Urinary bladder (tissue), 4 donors: Measurements from ENCODE around the gene VPS26A. TPM values are rescaled to one million over a fixed set of nuclear protein-coding genes. Genes with fewer than 3 reads are reported as not detected.
A peak's percentile ranks its signal among the peaks of the same experiment; 100 is the strongest.

Experiments
- DNase-seq: peaks from one replicate; pipeline ENCODE4 v3.0.0-alpha.2; 2015; ENCODE audit errors: extremely low spot score
- H3K27ac ChIP-seq: one replicate; pipeline ENCODE4 v1.5.1; 2013; ENCODE audit warnings: low read depth, mild to moderate bottlenecking, moderate library complexity
- H3K36me3 ChIP-seq: one replicate; pipeline ENCODE4 v1.6.1; 2013; ENCODE audit warnings: mild to moderate bottlenecking, moderate library complexity; ENCODE audit not compliant: insufficient read depth
- H3K4me1 ChIP-seq: one replicate; pipeline ENCODE4 v1.6.1; 2013; ENCODE audit warnings: mild to moderate bottlenecking, moderate library complexity; ENCODE audit not compliant: insufficient read depth
- H3K4me3 ChIP-seq: one replicate; pipeline ENCODE4 v1.5.1; 2013; ENCODE audit warnings: low read depth, low read length
- WGBS: extraction: QIAGEN DNeasy Blood & Tissue Kit; methylation state at CpG from one replicate; pipeline ENCODE4 v1.1.7; 2013; 5-methylcytosine and 5-hydroxymethylcytosine counted together
- polyA plus RNA-seq: library from polyadenylated mRNA; stranded (reverse); fragments of 200-250 nt; gene quantifications from one replicate; pipeline ENCODE4 v1.2.3, GENCODE V29; 2013
- total RNA-seq: library from RNA; depleted of rRNA; stranded (reverse); fragments of >200 nt; gene quantifications from one replicate; pipeline ENCODE4 v1.2.3, GENCODE V29; 2014
- donor health status: healthy with polysubstance abuse.
- donor health status: healthy.

The VPS26A gene
- total RNA-seq (55.6 TPM), polyA plus RNA-seq (33.7 TPM)

- Histone ChIP-seq H3K4me1 (no peaks in the 10 kb centered on the region), H3K4me3 (peak within 1 kb of the TSS; percentile 81), H3K36me3 (no peaks in the 10 kb centered on the region), H3K27ac (peak within 1 kb of the TSS; percentile 95)
- peak; percentile 93 for DNase-seq
- WGBS: under 1% methylated on average over 82 of the region's 82 CpGs
Measured at GRCh38 chr10:69123747-69124562, at the start of gene VPS26A. TSS of gene VPS26A (plus strand) at chr10:69124178. CDS start at chr10:69124278, 100 bp downstream.

- H3K4me1 ChIP-seq: no peaks in the 10 kb centered on the region
- no peak overlapping the region for H3K4me3 ChIP-seq
- DNase-seq: no peak
- H3K36me3 ChIP-seq: no peaks in the 10 kb centered on the region
- WGBS: 90% methylated on average over 4 of the region's 4 CpGs
- no peak overlapping the region for H3K27ac ChIP-seq
Measured at GRCh38 chr10:69074532-69074931, 49.4 kb upstream of the VPS26A start.

GRCh38 chr10:69075431-69075830, 48.5 kb upstream of the VPS26A start:
- no peaks in the 10 kb centered on the region for H3K4me1 ChIP-seq
- DNase-seq: no peak
- H3K36me3 ChIP-seq: no peaks in the 10 kb centered on the region
- 78% methylated on average over 4 of the region's 4 CpGs for WGBS
- H3K27ac ChIP-seq: no peak overlapping the region
- H3K4me3 ChIP-seq: no peak overlapping the region

- Histone ChIP-seq H3K4me3 (no peak overlapping the region), H3K27ac (no peak overlapping the region), H3K4me1 (no peaks in the 10 kb centered on the region), H3K36me3 (no peaks in the 10 kb centered on the region)
- 76% methylated on average over 2 of the region's 2 CpGs for WGBS
- no peak for DNase-seq
Measured at GRCh38 chr10:69078311-69078710, 45.7 kb upstream of the VPS26A start.

GRCh38 chr10:69080226-69080625, 43.8 kb upstream of the VPS26A start:
- DNase-seq: no peak
- Histone ChIP-seq H3K4me1 (no peaks in the 10 kb centered on the region), H3K27ac (no peak overlapping the region), H3K36me3 (no peaks in the 10 kb centered on the region), H3K4me3 (no peak overlapping the region)
- 72% methylated on average over 4 of the region's 4 CpGs for WGBS

GRCh38 chr10:69086001-69086509, 37.9 kb upstream of the VPS26A start:
- no peak for DNase-seq
- Histone ChIP-seq H3K4me3 (no peak overlapping the region), H3K4me1 (no peaks in the 10 kb centered on the region), H3K27ac (no peak overlapping the region), H3K36me3 (no peaks in the 10 kb centered on the region)
- WGBS: 50% methylated on average over 9 of the region's 9 CpGs

- Histone ChIP-seq H3K36me3 (no peaks in the 10 kb centered on the region), H3K4me1 (no peaks in the 10 kb centered on the region), H3K4me3 (peak within 1 kb of the TSS; percentile 60), H3K27ac (peak within 1 kb of the TSS; percentile 69)
- no peak for DNase-seq
- WGBS: 51% methylated on average over 10 of the region's 10 CpGs
Measured at GRCh38 chr10:69087590-69088470, 36.1 kb upstream of the VPS26A start, which contains the start of gene SRGN. TSS of gene SRGN (plus strand) at chr10:69088103. CDS start at chr10:69088158, 55 bp downstream.

- H3K4me1 ChIP-seq: no peaks in the 10 kb centered on the region
- no peaks in the 10 kb centered on the region for H3K36me3 ChIP-seq
- WGBS: 76% methylated on average over 3 of the region's 3 CpGs
- peak overlapping the region; percentile 30 for H3K27ac ChIP-seq
- no peak for DNase-seq
- H3K4me3 ChIP-seq: peak overlapping the region; percentile 60
Measured at GRCh38 chr10:69088471-69088769, 35.6 kb upstream of the VPS26A start.

- 76% methylated on average over 10 of the region's 10 CpGs for WGBS
- Histone ChIP-seq H3K4me1 (no peaks in the 10 kb centered on the region), H3K4me3 (peak overlapping the region; percentile 60), H3K27ac (no peak overlapping the region), H3K36me3 (no peaks in the 10 kb centered on the region)
- no peak for DNase-seq
Measured at GRCh38 chr10:69088801-69089501, 35.0 kb upstream of the VPS26A start.

- no peak overlapping the region for H3K27ac ChIP-seq
- peak overlapping the region; percentile 27 for H3K4me3 ChIP-seq
- WGBS: 49% methylated on average over 16 of the region's 16 CpGs
- no peaks in the 10 kb centered on the region for H3K36me3 ChIP-seq
- H3K4me1 ChIP-seq: no peaks in the 10 kb centered on the region
- DNase-seq: no peak
Measured at GRCh38 chr10:69089638-69090599, 34.1 kb upstream of the VPS26A start.

GRCh38 chr10:69090685-69091084, 33.3 kb upstream of the VPS26A start:
- H3K4me1 ChIP-seq: no peaks in the 10 kb centered on the region
- no peak overlapping the region for H3K27ac ChIP-seq
- DNase-seq: no peak
- WGBS: 85% methylated on average over 1 of the region's 1 CpG
- H3K4me3 ChIP-seq: no peak overlapping the region
- H3K36me3 ChIP-seq: no peaks in the 10 kb centered on the region

GRCh38 chr10:69091143-69091651, 32.8 kb upstream of the VPS26A start:
- 63% methylated on average over 8 of the region's 8 CpGs for WGBS
- DNase-seq: no peak
- H3K4me1 ChIP-seq: no peaks in the 10 kb centered on the region
- H3K36me3 ChIP-seq: no peaks in the 10 kb centered on the region
- H3K4me3 ChIP-seq: peak overlapping the region; percentile 6
- H3K27ac ChIP-seq: no peak overlapping the region
